ENCODE data around the gene SPATA21.

The SPATA21 gene

DNA sequence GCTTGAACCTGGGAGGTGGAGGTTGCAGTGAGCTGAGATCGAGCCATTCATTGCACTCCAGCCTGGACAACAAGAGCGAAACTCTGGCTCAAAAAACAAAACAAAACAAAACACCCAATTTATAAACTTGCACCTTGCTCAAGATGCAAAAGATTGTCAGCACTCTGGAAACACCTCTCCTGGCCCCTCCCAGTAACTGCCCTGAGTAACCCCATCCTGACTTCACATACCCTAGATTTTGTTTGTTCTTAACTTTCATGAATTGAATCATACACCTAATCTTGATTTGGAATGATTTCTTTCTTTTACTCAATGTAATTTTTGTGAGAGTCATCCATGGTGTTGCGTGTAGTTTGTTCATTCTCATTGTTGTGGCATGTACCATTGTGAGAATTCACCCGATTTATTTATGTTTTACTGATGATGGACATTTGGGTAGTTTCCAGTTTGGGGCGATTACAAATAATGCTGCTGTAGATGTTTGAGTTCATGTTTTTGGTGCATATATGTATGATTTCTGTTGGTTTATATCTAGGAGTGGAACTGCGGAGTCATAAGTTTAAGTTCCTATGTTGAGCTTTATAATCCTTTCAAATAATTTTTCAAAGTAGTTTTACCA lies 13.7 kb upstream of the SPATA21 start:
- no peak for DNase-seq (ENCODE audit: low read depth)

DNA sequence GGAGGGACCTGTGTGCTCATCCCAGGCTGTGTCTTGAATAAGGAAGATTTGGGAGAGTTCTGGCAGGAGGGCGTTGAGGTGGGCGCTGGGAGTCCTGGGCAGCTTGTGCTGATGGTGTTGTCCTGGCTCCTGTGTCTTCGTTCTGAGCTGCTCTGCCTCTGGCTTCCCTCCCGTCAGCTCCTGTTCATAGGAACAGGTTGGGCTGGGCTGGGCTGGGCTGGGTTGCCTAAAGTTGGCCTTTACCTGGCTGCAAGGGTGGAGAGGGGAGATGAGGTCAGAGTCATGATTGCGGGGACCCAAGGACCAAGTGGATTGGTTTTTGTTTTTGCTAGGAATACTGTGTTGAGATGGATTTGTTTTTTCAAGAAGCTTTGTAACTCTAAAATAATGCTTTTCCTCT lies 12.4 kb upstream of the SPATA21 start:
- DNase-seq (ENCODE audit: low read depth): no peak

DNA sequence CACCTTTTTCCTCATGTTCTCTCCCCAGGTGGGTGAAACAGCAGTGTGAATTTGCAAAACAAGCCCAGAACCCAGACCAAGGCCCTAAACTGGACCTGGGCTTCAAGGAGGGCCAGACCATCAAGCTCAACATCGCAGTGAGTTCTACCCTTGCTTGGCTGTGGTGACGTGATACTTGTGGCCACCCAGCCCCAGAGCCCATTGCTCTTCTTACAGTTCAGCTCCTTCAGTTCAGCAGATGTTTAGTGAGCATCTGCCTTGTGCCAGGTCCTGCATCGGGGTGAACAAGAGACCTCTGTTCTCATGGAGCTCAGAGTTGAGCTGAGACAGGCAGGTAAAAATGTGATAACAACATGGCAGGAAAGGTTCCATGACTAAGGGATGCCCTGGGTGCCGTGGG lies 11.8 kb upstream of the SPATA21 start:
- DNase-seq (ENCODE audit: low read depth): no peak

DNA sequence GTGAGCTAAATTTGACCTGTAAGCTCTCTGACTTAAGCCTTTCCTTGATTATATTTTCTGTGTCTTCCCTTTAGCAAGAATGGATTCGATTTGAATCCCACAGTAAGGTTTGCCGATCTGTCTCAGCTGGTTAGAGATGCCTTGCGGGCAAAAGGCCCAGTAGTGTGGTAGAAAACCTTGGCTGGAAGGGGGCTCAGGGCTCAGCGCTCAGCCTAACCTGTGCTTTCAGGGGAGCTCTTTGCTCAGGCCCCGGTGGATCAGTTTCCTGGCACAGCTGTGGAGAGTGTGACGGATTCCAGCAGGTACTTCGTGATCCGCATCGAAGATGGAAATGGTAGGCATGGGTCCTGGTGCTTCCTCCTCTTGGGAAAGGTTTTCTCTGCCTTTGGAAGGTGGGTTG lies 10.4 kb upstream of the SPATA21 start:
- DNase-seq (ENCODE audit: low read depth): no peak

DNA sequence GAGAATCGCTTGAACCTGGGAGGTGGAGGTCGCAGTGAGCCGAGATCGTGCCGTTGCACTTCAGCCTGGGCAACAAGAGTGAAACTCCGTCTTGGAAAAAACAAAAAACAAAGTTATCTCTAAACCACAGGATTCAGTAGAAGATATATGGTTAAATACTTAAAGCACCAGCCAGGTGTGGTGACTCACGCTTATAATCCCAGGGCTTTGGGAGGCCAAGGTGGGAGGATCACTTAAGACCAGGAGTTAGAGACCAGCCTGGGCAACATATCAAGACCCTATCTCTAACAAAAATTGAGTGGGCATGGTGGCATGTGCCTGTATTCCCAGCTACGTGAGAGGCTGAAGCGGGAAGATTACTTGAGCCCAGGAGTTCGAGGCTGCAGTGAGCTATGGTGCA lies 8.9 kb upstream of the SPATA21 start:
- DNase-seq (ENCODE audit: low read depth): no peak

DNA sequence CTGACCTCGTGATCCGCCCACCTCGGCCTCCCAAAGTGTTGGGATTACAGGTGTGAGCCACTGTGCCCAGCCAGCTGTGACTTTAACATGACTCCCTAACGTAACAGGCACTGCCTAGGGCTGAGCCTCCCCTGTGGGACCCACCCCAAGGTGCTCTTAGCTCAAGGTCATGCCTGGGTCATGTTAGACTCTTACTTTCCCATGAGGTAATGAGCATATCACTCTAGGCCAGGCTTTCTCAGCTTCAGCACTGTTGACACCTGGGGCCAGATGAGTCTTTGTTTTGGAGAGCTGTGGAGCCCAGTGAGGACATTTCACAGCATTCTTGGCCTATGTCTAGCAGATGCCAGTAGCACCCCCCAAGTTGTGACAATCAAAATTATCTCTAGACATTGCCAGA lies 7.8 kb upstream of the SPATA21 start:
- DNase-seq (ENCODE audit: low read depth): no peak

DNA sequence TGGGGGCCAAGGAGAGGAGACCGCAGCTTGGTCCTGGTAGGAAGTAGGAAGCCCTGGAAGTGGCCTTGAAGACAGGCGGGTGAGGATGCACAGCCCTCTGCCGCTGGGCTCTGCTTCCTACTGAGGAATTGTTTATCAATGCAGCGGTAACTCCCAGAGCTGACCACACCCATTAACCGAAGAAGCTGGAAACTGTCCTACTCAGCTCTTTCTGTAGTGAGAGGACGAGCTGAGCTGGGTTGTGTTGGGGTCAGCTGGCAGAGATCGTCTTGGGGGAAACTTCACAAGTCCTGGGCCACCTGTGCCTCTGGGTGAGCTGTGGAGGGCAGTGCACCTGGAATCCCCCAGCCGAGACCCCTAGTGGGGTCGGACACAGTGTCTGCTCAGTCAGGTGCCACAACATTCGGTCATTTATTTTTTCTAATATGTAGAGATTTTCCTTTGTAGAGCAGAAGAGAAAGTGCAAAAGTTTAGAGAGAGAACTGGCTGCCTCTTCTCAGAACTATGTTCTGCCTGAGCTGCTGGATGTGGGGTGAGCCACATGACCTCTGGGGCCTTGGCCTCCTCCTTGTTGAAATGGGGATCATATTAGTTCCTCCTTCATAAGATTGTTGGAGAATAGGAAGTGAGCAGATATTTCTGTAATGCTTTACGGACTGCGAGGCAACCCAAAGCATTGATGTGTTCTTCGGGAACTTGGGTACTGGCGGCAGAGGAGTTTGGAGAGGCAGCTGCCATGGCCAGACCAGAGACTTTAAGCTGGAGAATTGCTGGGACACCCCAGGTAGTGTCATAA lies 6.9 kb upstream of the SPATA21 start:
- no peak for DNase-seq (ENCODE audit: low read depth)

DNA sequence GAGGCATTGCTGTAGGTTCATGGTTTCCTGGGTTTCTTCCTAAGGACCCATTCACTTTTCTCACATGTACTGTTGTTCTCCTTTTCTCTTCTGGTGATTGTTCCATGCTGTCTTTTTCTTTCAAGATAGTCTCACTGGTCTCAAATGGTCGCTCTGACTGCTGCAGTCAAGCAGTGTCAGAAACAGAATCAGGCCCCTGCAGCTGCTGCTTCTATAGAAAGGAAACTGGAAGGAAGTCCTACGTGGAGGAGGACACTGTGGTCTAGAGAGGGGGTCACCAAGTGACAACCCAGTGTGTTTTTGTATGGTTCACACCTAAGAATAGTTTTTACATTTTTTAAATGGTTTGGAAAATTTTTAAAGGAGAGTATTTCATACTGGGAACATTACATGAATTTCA lies 5.7 kb upstream of the SPATA21 start:
- DNase-seq (ENCODE audit: low read depth): no peak

DNA sequence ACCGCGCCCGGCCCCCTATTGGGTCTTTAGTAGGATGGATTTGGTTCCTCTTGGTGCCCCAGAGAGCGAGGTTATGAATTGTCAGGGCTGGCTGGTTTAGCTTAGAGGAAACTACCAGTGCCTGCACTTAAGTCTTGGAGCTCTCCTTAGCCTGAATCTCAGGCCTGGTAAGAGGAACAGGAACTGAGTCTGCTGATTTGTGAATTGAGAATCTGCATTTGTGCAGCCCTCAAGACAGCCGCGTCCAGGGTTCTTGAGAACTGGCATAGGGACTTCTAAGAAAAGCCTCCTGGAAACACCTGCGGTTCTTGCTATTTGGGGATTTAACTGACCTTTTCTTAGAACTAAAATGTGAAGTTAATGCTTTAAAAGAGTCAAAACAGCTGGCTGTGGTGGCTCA lies 5.0 kb upstream of the SPATA21 start:
- no peak for DNase-seq (ENCODE audit: low read depth)

DNA sequence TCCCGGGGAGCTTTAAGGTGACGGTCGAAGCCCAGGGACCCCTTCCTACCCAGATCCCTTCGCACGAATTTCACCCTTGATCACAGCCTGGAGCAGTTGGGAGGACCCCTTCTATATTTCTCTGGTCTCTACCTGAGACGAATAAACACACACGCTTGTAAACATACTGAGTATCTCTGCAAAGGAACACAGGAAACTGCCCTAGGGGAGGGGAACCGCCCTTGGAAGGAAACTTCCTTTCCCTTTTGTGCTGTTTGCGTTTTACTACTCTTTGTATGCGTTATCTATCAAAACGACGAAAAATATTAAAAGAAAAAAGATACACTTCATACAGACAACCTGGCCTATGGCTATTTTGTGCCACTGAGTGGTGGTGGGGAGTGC lies 4.0 kb upstream of the SPATA21 start:
- DNase-seq (ENCODE audit: low read depth): no peak

DNA sequence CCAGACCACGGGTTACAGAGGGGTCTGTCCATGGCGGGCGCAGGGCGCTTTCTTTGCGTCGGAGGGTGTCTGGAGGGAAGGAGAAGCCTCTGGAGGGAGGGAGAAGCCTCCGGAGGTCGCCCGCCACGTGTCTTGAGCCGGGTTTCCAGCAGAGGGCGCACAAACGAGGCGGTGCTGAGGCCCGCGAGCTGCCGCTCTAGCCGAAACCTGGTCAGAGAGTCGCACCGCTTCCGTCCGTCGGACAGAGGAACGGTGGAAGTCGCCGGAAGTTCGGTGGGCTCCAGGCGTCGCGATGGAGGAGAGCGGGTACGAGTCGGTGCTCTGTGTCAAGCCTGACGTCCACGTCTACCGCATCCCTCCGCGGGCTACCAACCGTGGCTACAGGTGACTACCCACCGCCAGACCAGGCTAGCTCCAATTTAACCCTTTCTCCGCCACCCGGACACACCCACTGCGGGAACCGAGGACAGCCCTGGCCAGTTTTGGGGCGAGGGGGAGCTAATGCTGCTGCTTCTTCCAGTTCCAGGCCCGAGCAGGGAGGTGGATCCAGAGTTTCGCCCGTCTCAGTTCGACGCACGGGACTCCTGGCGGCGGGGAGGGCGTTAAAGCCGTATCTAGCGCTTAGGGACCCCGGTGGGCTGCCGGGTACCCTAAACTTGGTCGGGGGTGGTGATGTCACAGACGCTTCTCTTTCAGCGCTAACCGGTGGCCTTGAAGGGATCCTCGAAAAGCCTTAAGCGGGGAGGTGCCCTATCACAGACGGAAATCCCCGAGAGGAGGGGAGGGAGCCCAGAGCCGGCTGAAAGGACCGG lies 3.5 kb upstream of the SPATA21 start, which contains the start of gene NECAP2:
NECAP2 (plus strand) TSS at position 255 of the 812 bp plus-strand sequence; CDS start at position 293, 38 bp downstream.
- peak; percentile 84 for DNase-seq (ENCODE audit: low read depth)

DNA sequence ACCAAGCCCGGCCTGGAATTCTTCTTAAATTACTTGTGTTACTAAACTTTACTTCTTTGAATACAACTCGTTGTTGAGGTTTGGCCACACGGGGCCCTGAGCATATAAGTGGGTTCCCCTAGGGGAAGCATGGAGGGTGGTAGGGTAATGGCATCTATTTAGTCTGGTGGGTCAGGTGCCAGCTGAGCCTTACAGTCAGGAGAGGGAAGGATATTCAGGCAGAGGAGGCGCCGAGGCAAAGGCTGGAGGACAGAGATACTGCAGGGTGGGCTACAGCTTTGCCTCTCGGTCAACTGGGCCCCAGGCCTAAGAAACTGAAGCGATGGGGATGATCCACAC lies 2.9 kb upstream of the SPATA21 start:
- no peak for DNase-seq (ENCODE audit: low read depth)

DNA sequence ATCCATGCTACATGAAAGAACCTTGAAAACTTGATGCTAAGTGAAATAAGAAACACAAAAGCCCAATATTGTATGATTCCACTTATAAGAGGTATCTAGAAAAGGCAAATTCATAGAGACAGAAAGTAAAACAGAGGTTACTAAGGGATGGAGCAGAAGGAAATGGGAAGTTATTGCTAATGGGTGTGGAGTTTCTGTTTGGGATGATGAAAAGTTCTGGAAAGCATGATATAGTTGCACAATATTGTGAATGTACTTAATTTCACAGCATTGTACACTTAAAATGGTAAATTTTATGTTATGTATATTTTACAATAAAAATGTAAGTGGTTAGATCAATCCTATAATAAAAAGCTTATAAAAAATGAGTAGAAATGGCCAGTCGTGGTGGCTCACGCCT lies 1.7 kb upstream of the SPATA21 start:
- DNase-seq (ENCODE audit: low read depth): no peak

DNA sequence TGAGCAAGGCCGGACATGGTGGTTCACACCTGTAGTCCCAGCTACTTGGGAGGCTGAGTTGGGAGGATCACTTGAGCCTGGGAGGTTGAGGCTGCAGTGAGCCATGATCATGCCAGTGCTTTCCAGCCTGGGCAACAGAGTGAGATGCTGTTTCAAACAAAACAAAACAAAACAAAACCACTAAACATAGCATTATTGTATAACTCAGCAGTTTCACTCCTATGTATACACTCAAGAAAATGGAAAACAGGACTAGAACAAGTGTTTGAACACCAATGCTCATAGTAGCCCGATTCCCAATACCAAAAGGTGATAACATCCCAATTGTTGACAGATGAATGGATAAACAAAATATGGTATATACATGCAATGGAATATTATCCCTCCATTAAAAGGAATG lies 1.3 kb upstream of the SPATA21 start:
- DNase-seq (ENCODE audit: low read depth): no peak

DNA sequence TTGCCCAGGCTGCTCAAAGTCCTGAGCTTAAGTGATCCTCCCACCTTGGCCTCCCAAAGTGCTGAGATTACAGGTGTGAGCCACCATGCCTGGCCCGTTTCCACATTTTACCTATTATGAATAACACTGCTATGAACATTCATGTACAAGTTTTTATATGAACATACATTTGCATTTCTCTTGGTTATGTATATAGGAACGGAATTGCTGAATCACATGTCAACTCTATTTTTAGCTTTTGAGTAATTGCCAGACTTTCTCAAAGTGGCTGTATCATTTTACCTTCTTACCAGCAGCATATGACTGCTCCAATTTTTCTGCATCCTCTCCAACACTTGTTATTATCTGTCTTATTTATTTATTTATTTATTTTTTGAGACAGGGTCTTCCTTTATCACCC lies 2.7 kb downstream of the SPATA21 start:
- no peak for DNase-seq (ENCODE audit: low read depth)

DNA sequence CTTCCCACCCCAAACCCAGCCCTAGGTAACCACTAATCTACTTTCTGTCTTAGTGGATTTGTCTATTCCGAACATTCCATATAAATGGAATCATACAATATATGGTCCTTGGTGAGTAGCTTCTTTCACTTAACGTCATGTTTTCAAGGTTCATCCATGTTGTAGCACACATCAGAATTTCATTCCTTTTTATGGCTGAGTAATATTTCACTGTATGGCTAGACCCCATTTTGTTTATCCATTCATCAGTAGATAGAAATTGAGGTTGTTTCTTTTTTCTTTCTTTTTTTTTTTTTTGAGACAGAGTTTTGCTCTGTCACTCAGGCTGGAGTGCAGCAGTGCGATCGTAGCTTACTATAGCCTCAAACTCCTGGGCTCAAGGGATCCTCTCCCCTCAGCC lies 3.2 kb downstream of the SPATA21 start:
- DNase-seq (ENCODE audit: low read depth): no peak

DNA sequence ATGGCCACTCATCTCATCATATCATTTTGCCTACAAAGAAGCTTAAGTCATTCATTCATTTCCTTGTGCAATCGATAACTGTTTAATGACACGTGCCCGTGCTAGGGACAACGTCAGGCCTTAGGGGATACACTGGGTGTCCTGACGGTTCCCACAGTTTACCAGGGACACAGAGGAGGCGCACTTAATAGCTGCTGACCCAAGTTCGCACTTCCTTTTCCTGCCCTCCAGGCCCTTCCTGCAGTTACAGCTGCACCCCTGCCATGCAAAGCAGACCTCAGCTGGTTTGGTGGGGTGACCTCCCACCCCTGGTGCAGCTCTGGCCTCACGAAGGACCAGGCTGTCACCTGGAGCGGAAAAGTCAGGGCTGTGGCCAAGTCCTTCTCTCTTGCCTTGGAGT lies 4.2 kb downstream of the SPATA21 start:
- no peak for DNase-seq (ENCODE audit: low read depth)

DNA sequence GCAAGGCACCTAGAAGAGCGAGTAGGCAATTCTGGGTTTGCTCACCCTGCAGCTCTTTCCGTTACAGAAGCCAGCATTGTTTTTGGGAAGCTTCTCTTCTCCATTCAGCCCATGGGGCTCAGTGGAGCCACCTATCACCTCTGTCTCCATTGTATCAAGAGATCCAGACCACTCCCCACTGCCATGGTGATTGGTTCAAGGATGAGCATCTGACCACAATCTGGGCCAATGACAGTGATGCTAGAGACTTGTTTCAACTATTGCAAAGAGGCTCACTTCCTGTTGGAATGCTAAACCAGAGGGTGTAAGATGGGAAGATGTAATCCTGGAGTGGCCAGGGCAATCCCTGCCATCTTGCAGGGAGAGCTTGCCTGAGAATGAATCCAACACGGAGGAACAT lies 6.6 kb downstream of the SPATA21 start:
- DNase-seq (ENCODE audit: low read depth): no peak

DNA sequence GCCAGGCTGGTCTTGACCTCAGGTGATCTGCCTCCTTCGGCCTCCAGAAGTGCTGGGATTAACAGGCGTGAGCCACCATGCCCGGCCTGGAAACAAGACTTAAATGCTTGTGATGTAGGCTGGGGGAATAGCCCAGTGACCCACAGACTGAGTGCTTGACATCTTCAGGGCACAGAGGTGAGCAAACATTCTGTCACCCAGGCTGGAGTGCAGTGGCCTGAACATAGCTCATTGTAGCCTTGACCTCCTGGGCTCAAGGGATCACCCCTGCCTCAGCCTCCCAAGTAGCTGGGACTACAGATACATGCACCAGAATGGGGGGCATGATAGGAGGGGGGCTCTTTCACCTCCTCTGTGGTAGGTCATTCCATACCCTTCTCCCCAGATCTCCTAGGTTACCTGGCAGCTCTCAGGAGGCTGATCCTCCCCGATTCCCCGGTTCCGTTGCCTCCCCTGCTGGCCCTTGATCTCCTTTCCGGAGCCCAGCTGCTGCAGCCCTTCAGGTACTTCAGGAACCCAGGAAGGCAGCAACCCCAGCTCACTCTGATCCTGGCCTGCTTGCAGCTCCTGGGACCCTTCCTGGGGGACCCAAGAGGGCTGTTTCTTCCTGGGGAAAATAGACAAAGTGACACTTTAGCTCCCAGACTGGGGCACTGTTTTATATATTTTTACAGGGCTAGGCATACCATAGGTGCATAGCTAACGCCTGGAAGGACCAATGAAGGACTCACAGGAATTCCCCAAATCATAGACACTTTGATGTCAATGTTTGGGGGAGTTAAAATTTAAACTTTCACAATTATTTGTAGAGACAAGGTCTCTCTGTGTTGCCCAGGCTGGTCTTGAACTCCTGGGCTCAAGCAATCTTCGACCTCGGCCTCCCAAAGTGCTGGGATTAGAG lies 11.8 kb downstream of the SPATA21 start:
- DNase-seq (ENCODE audit: low read depth): no peak

DNA sequence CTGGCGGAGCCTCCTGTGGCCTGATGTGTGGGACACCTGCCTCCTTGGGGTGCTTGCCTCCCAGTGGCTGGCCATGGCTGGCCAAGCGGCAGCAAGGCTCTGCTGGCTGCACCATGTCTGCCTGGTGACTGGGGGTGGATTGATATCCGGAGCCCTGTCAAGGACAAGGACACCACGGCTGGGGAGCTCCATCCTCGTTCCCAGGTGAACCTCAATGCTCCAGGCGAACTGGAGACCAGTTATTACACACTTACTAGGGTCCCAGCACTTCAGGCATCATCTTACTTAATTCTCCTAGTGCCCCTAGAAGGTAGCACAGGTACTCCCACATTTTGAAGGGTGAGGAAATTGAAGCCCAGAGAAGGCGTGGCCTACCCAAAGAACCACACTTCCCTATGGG lies 15.2 kb downstream of the SPATA21 start:
- DNase-seq (ENCODE audit: low read depth): no peak

DNA sequence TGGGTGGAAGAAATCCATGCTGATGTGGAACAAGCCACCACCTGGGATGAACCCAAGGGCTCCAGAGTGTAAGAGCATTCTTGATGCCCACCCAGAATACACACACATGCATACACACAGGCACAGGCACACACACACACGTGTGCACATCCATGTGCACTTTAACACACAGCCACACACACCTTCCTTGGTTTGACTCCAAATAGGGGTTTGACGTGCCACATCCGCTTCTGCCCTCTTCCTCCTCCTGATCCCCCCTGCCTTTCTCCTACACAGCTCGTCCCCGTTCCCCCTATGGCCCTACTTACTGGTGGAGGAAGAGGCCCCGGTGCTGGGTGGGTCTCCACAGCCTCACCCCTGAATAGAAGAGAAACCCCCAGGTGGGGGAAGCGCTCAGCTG lies 16.0 kb downstream of the SPATA21 start:
- DNase-seq (ENCODE audit: low read depth): no peak

DNA sequence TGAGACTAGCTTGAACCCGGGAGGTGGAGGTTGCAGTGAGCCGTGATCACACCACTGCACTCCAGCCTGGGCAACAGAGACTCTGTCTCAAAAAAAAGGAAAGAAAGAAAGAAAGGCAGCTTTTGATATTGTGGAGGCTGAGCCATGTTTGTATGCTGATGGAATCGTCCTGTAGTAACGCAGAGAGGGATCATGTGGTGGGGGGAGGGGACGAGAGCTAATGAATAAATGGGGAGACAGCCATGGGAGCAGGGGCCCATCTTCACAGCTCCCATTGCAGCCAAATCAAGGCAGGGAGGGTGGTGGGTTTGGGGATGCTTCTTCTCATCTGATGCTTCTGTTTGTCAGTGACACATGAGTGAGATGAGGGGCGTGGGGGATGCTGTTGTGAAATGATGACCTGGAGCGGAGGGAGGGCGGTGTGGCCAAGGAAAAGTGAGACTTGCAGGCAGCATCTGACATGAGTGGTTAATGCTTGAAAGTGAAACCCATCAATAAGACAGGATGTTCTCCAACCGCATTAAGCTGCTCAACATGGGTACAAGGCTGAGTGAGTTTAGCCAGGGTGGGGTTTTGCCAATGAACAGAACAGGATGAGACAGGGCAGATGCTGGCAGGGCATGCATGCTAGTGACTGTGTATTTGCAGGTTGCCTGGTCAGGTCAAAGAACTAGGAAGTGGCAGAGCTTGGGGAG lies 16.7 kb downstream of the SPATA21 start:
- DNase-seq (ENCODE audit: low read depth): no peak

Data from fibroblast of the conjunctiva (primary cell).